ENCODE measurements around the gene MYBL2. TPM values are rescaled to one million over a fixed set of nuclear protein-coding genes. Genes with fewer than 3 reads are reported as not detected.

The MYBL2 gene
- total and polyA plus RNA-seq, 2 donors (not counting 3 experiments of a cell fraction or from before 2014, with no cell fraction given) = 35.7 to 105 TPM

DNA sequence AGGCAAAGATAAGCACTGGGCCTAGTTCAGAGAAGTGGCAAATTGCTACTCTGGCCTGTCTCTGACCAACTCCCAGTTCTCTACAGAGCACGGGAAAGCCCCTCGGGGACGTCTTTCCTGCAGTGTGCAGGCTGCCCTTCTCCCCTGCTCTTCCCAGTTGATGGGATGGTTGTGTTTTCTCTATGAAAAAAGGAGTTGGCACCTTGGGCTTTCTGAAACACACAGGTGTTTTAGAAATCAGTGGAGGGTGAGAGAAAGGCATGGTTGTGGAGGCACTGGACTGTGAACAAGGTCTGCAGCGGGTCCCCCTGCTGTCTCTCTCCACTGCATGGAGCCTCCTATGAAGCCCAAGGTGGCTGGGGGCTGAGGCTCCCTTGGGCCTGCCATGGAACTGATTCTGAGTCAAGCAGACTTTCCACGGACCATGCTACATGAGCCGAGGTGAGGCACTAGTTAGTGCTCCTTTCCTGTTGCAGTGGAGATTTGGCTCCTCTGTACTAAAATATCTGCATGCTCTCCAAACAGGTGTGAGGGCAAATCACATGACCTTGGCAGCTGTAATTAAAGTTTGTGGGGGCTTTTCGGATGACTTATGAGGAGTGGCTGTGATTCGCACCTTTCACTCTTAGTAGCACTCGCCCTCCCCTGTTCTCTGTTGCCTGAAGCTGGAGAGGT lies 43.6 kb downstream of the MYBL2 start:
- Histone ChIP-seq H3K36me3 (ENCODE audit: control insufficient read depth in 2 of 2, extremely low read depth in 1 of 2, insufficient read depth in 2 of 2, low read length in 2 of 2) (peaks cover 0 to 2% of the 10 kb centered on the region in 2 experiments), H3K4me3 (replicated peaks in 1 of 3; ENCODE audit: insufficient read depth in 1 of 3, low read depth in 1 of 3, low read length in 3 of 3) (no peak overlapping the region), H4K20me1 (replicated peaks; ENCODE audit: control insufficient read depth, extremely low read depth, insufficient read depth, low read length) (no peaks in the 10 kb centered on the region), H2AFZ (ENCODE audit: low read depth, low read length) (no peak overlapping the region), H3K9me3 (replicated peaks; ENCODE audit: control insufficient read depth, insufficient read depth, low read length) (no peaks in the 10 kb centered on the region), H3K9ac (replicated peaks; ENCODE audit: extremely low read depth, insufficient read depth, low read length) (no peak overlapping the region), H3K27ac (ENCODE audit: insufficient read depth, low read depth, low read length) (no peak overlapping the region), H3K4me1 (ENCODE audit: control insufficient read depth, extremely low read depth, insufficient read depth, low read length) (no peaks in the 10 kb centered on the region), H3K79me2 (ENCODE audit: control insufficient read depth, insufficient read depth, low read length) (no peaks in the 10 kb centered on the region), H3K9me1 (replicated peaks; ENCODE audit: control insufficient read depth, extremely low read depth, insufficient read depth, low read length) (no peaks in the 10 kb centered on the region), H3K27me3 (ENCODE audit: control insufficient read depth in 2 of 2, insufficient read depth in 2 of 2, low read length in 2 of 2) (no peaks in the 10 kb centered on the region), H3K4me2 (ENCODE audit: insufficient read depth, low read length) (no peak overlapping the region)
- intact Hi-C loops (cut with micrococcal nuclease) (no loop called here), dilution Hi-C loops (cut with MboI; ENCODE audit: extremely low pct_ligation_motif_present, low sequenced_read_pairs) (no loop called here)
- ChIA-PET POLR2A (no interaction called here), CTCF (no interaction called here)
- TF ChIP-seq GATA2 (IDR thresholded peaks at IDR 0.05; ENCODE audit: insufficient read depth, insufficient read length, low read depth, low read length) (no peak), POLR2AphosphoS5 (IDR thresholded peaks at IDR 0.05; ENCODE audit: insufficient read depth, low read depth, low read length) (no peak), MYC (IDR thresholded peaks at IDR 0.05; ENCODE audit: low read depth, low read length) (no peak), POLR2A (IDR thresholded peaks at IDR 0.05; ENCODE audit: low read depth, low read length) (no peak), JUN (IDR thresholded peaks at IDR 0.05; ENCODE audit: borderline replicate concordance, insufficient read depth, insufficient read length, low read depth) (no peak)
- no TSS peak for BruUV-seq (replicated peaks)
- FAIRE-seq = no peak
- no peak for DNase-seq (ENCODE audit: low read depth, low spot score)

DNA sequence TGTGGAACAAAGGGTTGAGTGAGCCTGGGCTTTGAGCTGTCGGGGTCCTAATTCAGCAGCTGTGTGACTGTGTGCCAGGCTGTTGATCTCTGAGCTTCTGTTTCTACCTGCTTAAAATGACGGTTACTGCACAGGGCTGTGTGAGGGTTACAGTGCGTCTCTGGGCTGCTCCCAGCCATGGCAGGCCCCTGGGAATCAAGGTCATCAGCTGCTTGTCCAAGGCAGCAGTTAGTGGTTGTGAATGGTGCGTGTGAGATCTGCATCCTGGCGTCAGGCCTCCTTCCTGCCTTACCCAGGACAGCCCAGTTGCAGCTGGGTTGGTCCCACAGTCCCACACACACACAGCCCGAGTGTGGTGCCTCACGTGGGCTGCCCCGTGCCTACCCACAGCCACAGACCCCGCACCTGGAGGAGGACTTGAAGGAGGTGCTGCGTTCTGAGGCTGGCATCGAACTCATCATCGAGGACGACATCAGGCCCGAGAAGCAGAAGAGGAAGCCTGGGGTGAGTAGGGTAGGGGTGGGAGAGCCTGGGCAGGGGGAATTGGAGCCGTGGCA lies 44.3 kb downstream of the MYBL2 start:
- ChIA-PET POLR2A (no interaction called here), CTCF (no interaction called here)
- H3K27me3 ChIP-seq (ENCODE audit: control insufficient read depth in 2 of 2, insufficient read depth in 2 of 2, low read length in 2 of 2) = no peaks in the 10 kb centered on the region
- dilution Hi-C loops (cut with MboI; ENCODE audit: extremely low pct_ligation_motif_present, low sequenced_read_pairs) (no loop called here), intact Hi-C loops (cut with micrococcal nuclease) (no loop called here)
- DNase-seq (ENCODE audit: low read depth, low spot score) (no peak), FAIRE-seq (no peak)
- TF ChIP-seq JUN (IDR thresholded peaks at IDR 0.05; ENCODE audit: borderline replicate concordance, insufficient read depth, insufficient read length, low read depth) (no peak), FOS (IDR thresholded peaks at IDR 0.05; ENCODE audit: borderline replicate concordance, insufficient read depth, low read length) (no peak), EZH2 (IDR thresholded peaks at IDR 0.05; ENCODE audit: borderline replicate concordance, low read depth, low read length, severe bottlenecking) (no peak), POLR2AphosphoS5 (IDR thresholded peaks at IDR 0.05; ENCODE audit: insufficient read depth, low read depth, low read length) (no peak), POLR2A (IDR thresholded peaks at IDR 0.05; ENCODE audit: low read depth, low read length) (no peak), MYC (IDR thresholded peaks at IDR 0.05; ENCODE audit: low read depth, low read length) (no peak), GATA2 (IDR thresholded peaks at IDR 0.05; ENCODE audit: insufficient read depth, insufficient read length, low read depth, low read length) (no peak)
- TF ChIP-seq, protein P1, sequence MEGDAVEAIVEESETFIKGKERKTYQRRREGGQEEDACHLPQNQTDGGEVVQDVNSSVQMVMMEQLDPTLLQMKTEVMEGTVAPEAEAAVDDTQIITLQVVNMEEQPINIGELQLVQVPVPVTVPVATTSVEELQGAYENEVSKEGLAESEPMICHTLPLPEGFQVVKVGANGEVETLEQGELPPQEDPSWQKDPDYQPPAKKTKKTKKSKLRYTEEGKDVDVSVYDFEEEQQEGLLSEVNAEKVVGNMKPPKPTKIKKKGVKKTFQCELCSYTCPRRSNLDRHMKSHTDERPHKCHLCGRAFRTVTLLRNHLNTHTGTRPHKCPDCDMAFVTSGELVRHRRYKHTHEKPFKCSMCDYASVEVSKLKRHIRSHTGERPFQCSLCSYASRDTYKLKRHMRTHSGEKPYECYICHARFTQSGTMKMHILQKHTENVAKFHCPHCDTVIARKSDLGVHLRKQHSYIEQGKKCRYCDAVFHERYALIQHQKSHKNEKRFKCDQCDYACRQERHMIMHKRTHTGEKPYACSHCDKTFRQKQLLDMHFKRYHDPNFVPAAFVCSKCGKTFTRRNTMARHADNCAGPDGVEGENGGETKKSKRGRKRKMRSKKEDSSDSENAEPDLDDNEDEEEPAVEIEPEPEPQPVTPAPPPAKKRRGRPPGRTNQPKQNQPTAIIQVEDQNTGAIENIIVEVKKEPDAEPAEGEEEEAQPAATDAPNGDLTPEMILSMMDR (IDR thresholded peaks at IDR 0.05; ENCODE audit: extremely low read depth in 1 of 2, insufficient read depth in 1 of 2, low read depth in 1 of 2, low read length in 2 of 2) = no peak
- TF ChIP-seq, protein P2, sequence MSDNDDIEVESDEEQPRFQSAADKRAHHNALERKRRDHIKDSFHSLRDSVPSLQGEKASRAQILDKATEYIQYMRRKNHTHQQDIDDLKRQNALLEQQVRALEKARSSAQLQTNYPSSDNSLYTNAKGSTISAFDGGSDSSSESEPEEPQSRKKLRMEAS (IDR thresholded peaks at IDR 0.05; ENCODE audit: insufficient read depth, insufficient read length) = no peak
- no peaks in the 10 kb centered on the region for H3K9me1 ChIP-seq (replicated peaks; ENCODE audit: control insufficient read depth, extremely low read depth, insufficient read depth, low read length)
- no peak overlapping the region for H3K9ac ChIP-seq (replicated peaks; ENCODE audit: extremely low read depth, insufficient read depth, low read length)
- BruUV-seq (replicated peaks) = no TSS peak
- peaks cover 0 to 2% of the 10 kb centered on the region in 2 experiments for H3K36me3 ChIP-seq (ENCODE audit: control insufficient read depth in 2 of 2, extremely low read depth in 1 of 2, insufficient read depth in 2 of 2, low read length in 2 of 2)
- H3K79me2 ChIP-seq (ENCODE audit: control insufficient read depth, insufficient read depth, low read length) = no peaks in the 10 kb centered on the region
- no peaks in the 10 kb centered on the region for H4K20me1 ChIP-seq (replicated peaks; ENCODE audit: control insufficient read depth, extremely low read depth, insufficient read depth, low read length)
- no peak overlapping the region for H3K27ac ChIP-seq (ENCODE audit: insufficient read depth, low read depth, low read length)
- H3K9me3 ChIP-seq (replicated peaks; ENCODE audit: control insufficient read depth, insufficient read depth, low read length) = no peaks in the 10 kb centered on the region
- no peak overlapping the region for H2AFZ ChIP-seq (ENCODE audit: low read depth, low read length)
- H3K4me3 ChIP-seq (replicated peaks in 1 of 3; ENCODE audit: insufficient read depth in 1 of 3, low read depth in 1 of 3, low read length in 3 of 3) = no peak overlapping the region
- H3K4me2 ChIP-seq (ENCODE audit: insufficient read depth, low read length) = no peak overlapping the region
- no peaks in the 10 kb centered on the region for H3K4me1 ChIP-seq (ENCODE audit: control insufficient read depth, extremely low read depth, insufficient read depth, low read length)
